Caco-2 (cell line): ENCODE data around the gene KCTD18. TPM values are rescaled to one million over a fixed set of nuclear protein-coding genes. Genes with fewer than 3 reads are reported as not detected.

Experiments used
- BruUV-seq: library from RNA; stranded (reverse); fragments of 400-500 nt; replicated peaks from 2 replicates; lab custom pipeline; 2021; lab: Mats Ljungman, UMichigan
- CTCF ChIA-PET: fragments of 300-600 bp; sonication (Branson Sonifier 250); formaldehyde crosslinking; loops from one replicate; lab custom pipeline; 2022; ENCODE audit warnings: antibody characterized with exemption; lab: Charles Lee
- POLR2A ChIA-PET: fragments of 300-600 bp; sonication (Branson Sonifier 250); formaldehyde crosslinking; loops from one replicate; lab custom pipeline; 2022; ENCODE audit warnings: antibody characterized with exemption; lab: Charles Lee
- DNase-seq, 2 experiments: peaks; one replicate each; pipeline versions ENCODE4 v3.0.0 to v3.0.0-alpha.2; 2020 to 2022
- H3K27me3 ChIP-seq: replicated peaks from 2 replicates; pipeline ENCODE4 v1.6.0; 2011; ENCODE audit warnings: low read length; ENCODE audit not compliant: control insufficient read depth, insufficient read depth
- H3K36me3 ChIP-seq: 2 replicates; pipeline ENCODE4 v1.5.1; 2011; ENCODE audit warnings: low read length; ENCODE audit not compliant: control insufficient read depth, insufficient read depth
- H3K4me1 ChIP-seq: fragments of 250-450 bp; sonication (Bioruptor Pico); 2 replicates; pipeline ENCODE4 v1.5.1; 2020; ENCODE audit warnings: mild to moderate bottlenecking
- H3K4me3 ChIP-seq: 2 replicates; pipeline ENCODE4 v1.5.1; 2011; ENCODE audit warnings: low read depth, mild to moderate bottlenecking, control low read depth, low read length
- H3K9me3 ChIP-seq: fragments of 250-450 bp; sonication (Bioruptor Pico); 2 replicates; pipeline ENCODE4 v1.5.1; 2020; ENCODE audit warnings: mild to moderate bottlenecking, moderate library complexity
- H3K27ac Mint-ChIP-seq: one replicate; pipeline ENCODE4 v1.8.0; 2022; ENCODE audit warnings: mixed read lengths; ENCODE audit not compliant: unreplicated experiment
- H3K27me3 Mint-ChIP-seq: one replicate; pipeline ENCODE4 v1.8.0; 2022; ENCODE audit warnings: mixed read lengths; ENCODE audit not compliant: insufficient read depth, unreplicated experiment
- H3K36me3 Mint-ChIP-seq: one replicate; pipeline ENCODE4 v1.8.0; 2022; ENCODE audit warnings: mild to moderate bottlenecking, mixed read lengths; ENCODE audit not compliant: insufficient read depth, unreplicated experiment
- H3K4me1 Mint-ChIP-seq: one replicate; pipeline ENCODE4 v1.8.0; 2022; ENCODE audit warnings: low read depth, mixed read lengths; ENCODE audit not compliant: unreplicated experiment
- H3K4me3 Mint-ChIP-seq: one replicate; pipeline ENCODE4 v1.8.0; 2022; ENCODE audit warnings: mild to moderate bottlenecking, moderate library complexity, mixed read lengths; ENCODE audit not compliant: unreplicated experiment
- H3K9me3 Mint-ChIP-seq: one replicate; pipeline ENCODE4 v1.8.0; 2022; ENCODE audit warnings: mixed read lengths; ENCODE audit not compliant: unreplicated experiment
- CTCF ChIP-seq, 2 experiments: fragments of 200-600 bp in 1 of 2; IDR thresholded peaks; 1 replicate in 1 of 2; 2 replicates in 1 of 2; pipeline versions ENCODE4 v1.5.1 to v1.8.0; 2011 to 2022; ENCODE audit warnings: antibody characterized with exemption in 1 of 2, control low read depth in 1 of 2, inconsistent platforms in 1 of 2, low read depth in 1 of 2, low read length in 1 of 2, mild to moderate bottlenecking in 1 of 2, moderate library complexity in 1 of 2; ENCODE audit not compliant: insufficient read depth in 1 of 2, severe bottlenecking in 1 of 2, unreplicated experiment in 1 of 2
- intact Hi-C: fragments of 100-400 bp; cut with micrococcal nuclease; formaldehyde crosslinking; loops from one replicate; pipeline ENCODE4 v1.10.0; 2022; ENCODE audit not compliant: unreplicated experiment
- total RNA-seq: library from RNA; stranded (reverse); gene quantifications from 2 replicates; pipeline ENCODE4 v1.2.3, GENCODE V29; 2022

The KCTD18 gene
- total RNA-seq, 1 experiment from 2014 or later = 8.6 TPM

GRCh38 chr2:200502196-200502595 is 7.7 kb downstream of the KCTD18 start:
- Mint-ChIP-seq H3K27ac (no peak overlapping the region), H3K4me3 (no peak overlapping the region), H3K27me3 (no peaks in the 10 kb centered on the region), H3K36me3 (peaks cover 4% of the 10 kb centered on the region), H3K9me3 (peaks cover 9% of the 10 kb centered on the region), H3K4me1 (peaks cover 7% of the 10 kb centered on the region)
- BruUV-seq = no TSS peak
- 0 out of 2 replicates have a peak, but pooled peaks cover 2% of the 10 kb centered on the region for H3K9me3 ChIP-seq
- DNase-seq = no peak
- no peaks in the 10 kb centered on the region for H3K36me3 ChIP-seq
- TF ChIP-seq CTCF (IDR thresholded peaks at IDR 0.05; ENCODE audit: insufficient read depth in 1 of 2, low read depth in 1 of 2, low read length in 1 of 2, severe bottlenecking in 1 of 2, unreplicated experiment in 1 of 2) = no peak
- no peaks in the 10 kb centered on the region for H3K27me3 ChIP-seq
- POLR2A ChIA-PET = no interaction called here
- H3K4me3 ChIP-seq = no peak overlapping the region
- intact Hi-C loops = no loop called here
- CTCF ChIA-PET = no interaction called here
- no peaks in the 10 kb centered on the region; the same call in none of the 2 replicates for H3K4me1 ChIP-seq

GRCh38 chr2:200498402-200499162 is 11.3 kb downstream of the KCTD18 start:
- Histone ChIP-seq H3K4me3 (no peak overlapping the region), H3K27me3 (no peaks in the 10 kb centered on the region), H3K9me3 (0 out of 2 replicates have a peak, but pooled peaks cover 2% of the 10 kb centered on the region), H3K4me1 (no peaks in the 10 kb centered on the region), H3K36me3 (no peaks in the 10 kb centered on the region)
- no peak for TF ChIP-seq CTCF (IDR thresholded peaks at IDR 0.05; ENCODE audit: insufficient read depth in 1 of 2, low read depth in 1 of 2, low read length in 1 of 2, severe bottlenecking in 1 of 2, unreplicated experiment in 1 of 2)
- CTCF ChIA-PET = no interaction called here
- no peak for DNase-seq
- H3K36me3 Mint-ChIP-seq = peaks cover 4% of the 10 kb centered on the region
- no peak overlapping the region for H3K4me3 Mint-ChIP-seq
- no peaks in the 10 kb centered on the region for H3K4me1 Mint-ChIP-seq
- peaks cover 9% of the 10 kb centered on the region for H3K9me3 Mint-ChIP-seq
- BruUV-seq = no TSS peak
- no peak overlapping the region for H3K27ac Mint-ChIP-seq
- POLR2A ChIA-PET = no interaction called here
- H3K27me3 Mint-ChIP-seq = no peaks in the 10 kb centered on the region
- intact Hi-C loops = no loop called here

GRCh38 chr2:200496696-200497095 is 13.2 kb downstream of the KCTD18 start:
- H3K9me3 Mint-ChIP-seq = no peaks in the 10 kb centered on the region
- no peaks in the 10 kb centered on the region for H3K27me3 Mint-ChIP-seq
- no peaks in the 10 kb centered on the region for H3K4me1 Mint-ChIP-seq
- no peak overlapping the region for H3K27ac Mint-ChIP-seq
- peaks cover 7% of the 10 kb centered on the region for H3K36me3 Mint-ChIP-seq
- POLR2A ChIA-PET = no interaction called here
- no peak for TF ChIP-seq CTCF (IDR thresholded peaks at IDR 0.05; ENCODE audit: insufficient read depth in 1 of 2, low read depth in 1 of 2, low read length in 1 of 2, severe bottlenecking in 1 of 2, unreplicated experiment in 1 of 2)
- no peak overlapping the region for H3K4me3 Mint-ChIP-seq
- no peaks in the 10 kb centered on the region for H3K4me1 ChIP-seq
- no TSS peak for BruUV-seq
- CTCF ChIA-PET = no interaction called here
- H3K4me3 ChIP-seq = no peak overlapping the region
- no peaks in the 10 kb centered on the region for H3K9me3 ChIP-seq
- no peaks in the 10 kb centered on the region; the same call in 1 of the 2 replicates for H3K36me3 ChIP-seq
- no peaks in the 10 kb centered on the region for H3K27me3 ChIP-seq
- DNase-seq = no peak
- intact Hi-C loops = no loop called here
